OCI-LY7 (cell line): ENCODE data around the gene TRRAP.

Experiments
- EZH2phosphoT487 ChIP-seq: fragments of 200-600 bp; sonication (generic); IDR thresholded peaks from 2 replicates; pipeline ENCODE4 v1.6.1; 2018; ENCODE audit warnings: low read depth, borderline replicate concordance, mild to moderate bottlenecking, mixed run types, antibody characterized with exemption, low read length, moderate library complexity, mixed read lengths
- TF ChIP-seq, protein P1 (sequence below): fragments of 200-600 bp; sonication (generic); conservative IDR thresholded peaks from 2 replicates; pipeline ENCODE4 v1.5.1; 2014; ENCODE audit warnings: mild to moderate bottlenecking, antibody characterized with exemption, low read length, moderate library complexity, mixed read lengths

GRCh38 chr7:99061001-99061776 lies 182.9 kb downstream of the TRRAP start:
- TF ChIP-seq, protein P1, sequence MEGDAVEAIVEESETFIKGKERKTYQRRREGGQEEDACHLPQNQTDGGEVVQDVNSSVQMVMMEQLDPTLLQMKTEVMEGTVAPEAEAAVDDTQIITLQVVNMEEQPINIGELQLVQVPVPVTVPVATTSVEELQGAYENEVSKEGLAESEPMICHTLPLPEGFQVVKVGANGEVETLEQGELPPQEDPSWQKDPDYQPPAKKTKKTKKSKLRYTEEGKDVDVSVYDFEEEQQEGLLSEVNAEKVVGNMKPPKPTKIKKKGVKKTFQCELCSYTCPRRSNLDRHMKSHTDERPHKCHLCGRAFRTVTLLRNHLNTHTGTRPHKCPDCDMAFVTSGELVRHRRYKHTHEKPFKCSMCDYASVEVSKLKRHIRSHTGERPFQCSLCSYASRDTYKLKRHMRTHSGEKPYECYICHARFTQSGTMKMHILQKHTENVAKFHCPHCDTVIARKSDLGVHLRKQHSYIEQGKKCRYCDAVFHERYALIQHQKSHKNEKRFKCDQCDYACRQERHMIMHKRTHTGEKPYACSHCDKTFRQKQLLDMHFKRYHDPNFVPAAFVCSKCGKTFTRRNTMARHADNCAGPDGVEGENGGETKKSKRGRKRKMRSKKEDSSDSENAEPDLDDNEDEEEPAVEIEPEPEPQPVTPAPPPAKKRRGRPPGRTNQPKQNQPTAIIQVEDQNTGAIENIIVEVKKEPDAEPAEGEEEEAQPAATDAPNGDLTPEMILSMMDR, result no peak
- TF ChIP-seq EZH2phosphoT487, result no peak
